GM23338 (cell line): ENCODE results near the gene RNF8. TPM values are rescaled to one million over a fixed set of nuclear protein-coding genes. Genes with fewer than 3 reads are reported as not detected.

Source experiments
- ATAC-seq: fragments of 200-7000 bp; cut with Tn5 transposase; 3 replicates; pipeline ENCODE4 v1.9.1; 2020
- DNase-seq: peaks from one replicate; pipeline ENCODE4 v3.0.0-alpha.2; 2015; ENCODE audit warnings: low spot score
- H2AFZ ChIP-seq: fragments of 200-600 bp; sonication (generic); 2 replicates; pipeline ENCODE4 v1.8.0; 2016; ENCODE audit warnings: antibody characterized with exemption, mild to moderate bottlenecking, moderate library complexity
- H3F3A ChIP-seq: fragments of 200-600 bp; sonication (generic); replicated peaks from 2 replicates; pipeline ENCODE4 v1.8.0; 2017; ENCODE audit warnings: antibody characterized with exemption, mixed run types, low read depth
- H3K27ac ChIP-seq: fragments of 200-600 bp; sonication (generic); 2 replicates; pipeline ENCODE4 v1.6.1; 2016; ENCODE audit warnings: low read depth
- H3K27me3 ChIP-seq: fragments of 200-600 bp; sonication (generic); 2 replicates; pipeline ENCODE4 v1.8.0; 2016; ENCODE audit warnings: mild to moderate bottlenecking, mixed run types, moderate library complexity; ENCODE audit not compliant: insufficient read depth
- H3K36me3 ChIP-seq: fragments of 200-600 bp; sonication (generic); 2 replicates; pipeline ENCODE4 v1.8.0; 2016; ENCODE audit warnings: mild to moderate bottlenecking; ENCODE audit not compliant: insufficient read depth
- H3K4me1 ChIP-seq: fragments of 200-600 bp; sonication (generic); 2 replicates; pipeline ENCODE4 v1.8.0; 2016; ENCODE audit warnings: mild to moderate bottlenecking, moderate library complexity; ENCODE audit not compliant: insufficient read depth
- H3K4me2 ChIP-seq: fragments of 200-600 bp; sonication (generic); 2 replicates; pipeline ENCODE4 v1.7.1; 2017; ENCODE audit warnings: mixed run types
- H3K4me3 ChIP-seq: fragments of 200-600 bp; sonication (generic); 2 replicates; pipeline ENCODE4 v1.6.1; 2016; ENCODE audit warnings: mixed run types
- H3K79me2 ChIP-seq: fragments of 200-600 bp; sonication (generic); replicated peaks from 2 replicates; pipeline ENCODE4 v1.8.0; 2017; ENCODE audit warnings: mild to moderate bottlenecking; ENCODE audit not compliant: insufficient read depth
- H3K9me2 ChIP-seq: fragments of 200-600 bp; sonication (generic); 2 replicates; pipeline ENCODE4 v1.8.0; 2017; ENCODE audit not compliant: insufficient read depth
- H4K20me1 ChIP-seq: fragments of 200-600 bp; sonication (generic); replicated peaks from 2 replicates; pipeline ENCODE4 v1.8.0; 2017; ENCODE audit warnings: mild to moderate bottlenecking; ENCODE audit not compliant: insufficient read depth
- H3K27ac Mint-ChIP-seq: 2 replicates; pipeline ENCODE4 v1.8.0; 2020; ENCODE audit warnings: inconsistent platforms, mild to moderate bottlenecking, moderate library complexity, mixed read lengths
- H3K27me3 Mint-ChIP-seq: 3 replicates; pipeline ENCODE4 v1.8.0; 2022; ENCODE audit warnings: low read depth, mild to moderate bottlenecking, moderate library complexity, mixed read lengths, inconsistent platforms; ENCODE audit not compliant: insufficient read depth, poor library complexity
- H3K36me3 Mint-ChIP-seq: 3 replicates; pipeline ENCODE4 v1.8.0; 2021; ENCODE audit warnings: low read depth, mild to moderate bottlenecking, inconsistent platforms, moderate library complexity, mixed read lengths
- H3K4me1 Mint-ChIP-seq: 3 replicates; pipeline ENCODE4 v1.8.0; 2020; ENCODE audit warnings: mild to moderate bottlenecking, inconsistent platforms, mixed read lengths
- H3K4me3 Mint-ChIP-seq: 3 replicates; pipeline ENCODE4 v1.8.0; 2021; ENCODE audit warnings: moderate library complexity, mild to moderate bottlenecking, inconsistent platforms, mixed read lengths
- H3K9me3 Mint-ChIP-seq: 3 replicates; pipeline ENCODE4 v1.8.0; 2020; ENCODE audit warnings: moderate library complexity, mild to moderate bottlenecking, inconsistent platforms, mixed read lengths
- CREB1 ChIP-seq: fragments of 250-450 bp; sonication (Bioruptor Pico); IDR thresholded peaks from 2 replicates; pipeline ENCODE4 v1.5.0; 2020; ENCODE audit warnings: low read depth, mild to moderate bottlenecking, moderate library complexity
- EZH2 ChIP-seq: fragments of 200-600 bp; sonication (generic); IDR thresholded peaks from one replicate; pipeline ENCODE4 v1.8.0; 2017; ENCODE audit warnings: antibody characterized with exemption, mild to moderate bottlenecking, low read depth; ENCODE audit not compliant: unreplicated experiment
- EZH2phosphoT487 ChIP-seq: fragments of 200-600 bp; sonication (generic); IDR thresholded peaks from one replicate; pipeline ENCODE4 v1.8.1; 2018; ENCODE audit warnings: antibody characterized with exemption; ENCODE audit not compliant: unreplicated experiment
- JUNB ChIP-seq: IDR thresholded peaks from one replicate; pipeline ENCODE4 v1.6.1; 2016; ENCODE audit warnings: antibody characterized with exemption; ENCODE audit not compliant: unreplicated experiment
- NANOG ChIP-seq: IDR thresholded peaks from 2 replicates; pipeline ENCODE4 v1.6.1; 2016; ENCODE audit warnings: antibody characterized with exemption, borderline replicate concordance
- POLR2AphosphoS5 ChIP-seq: IDR thresholded peaks from 2 replicates; pipeline ENCODE4 v1.6.1; 2016; ENCODE audit warnings: antibody characterized with exemption, low read depth
- STAT1 ChIP-seq: IDR thresholded peaks from one replicate; pipeline ENCODE4 v1.6.1; 2016; ENCODE audit warnings: antibody characterized with exemption; ENCODE audit not compliant: unreplicated experiment
- ZNF114 ChIP-seq: fragments of 250-450 bp; sonication (Bioruptor Pico); IDR thresholded peaks from 2 replicates; pipeline ENCODE4 v1.5.0; 2020; ENCODE audit warnings: mild to moderate bottlenecking, moderate library complexity
- ZNF331 ChIP-seq: fragments of 250-450 bp; sonication (Bioruptor Pico); IDR thresholded peaks from 2 replicates; pipeline ENCODE4 v1.5.0; 2020; ENCODE audit warnings: low read depth, mild to moderate bottlenecking, moderate library complexity
- polyA plus RNA-seq: library from polyadenylated mRNA; unstranded; fragments of >200 nt; fragmentation: Nextera tagmentation; extraction: Ambion mirVana; gene quantifications from 2 replicates; pipeline ENCODE4 v1.2.1, GENCODE V29; 2016
- total RNA-seq: library from RNA; depleted of rRNA; stranded (reverse); fragments of >200 nt; shearing (Covaris generic); gene quantifications from 2 replicates; pipeline ENCODE4 v1.2.3, GENCODE V29; 2014
- TF ChIP-seq, protein P1 (sequence below): fragments of 250-450 bp; sonication (Bioruptor Pico); IDR thresholded peaks from 2 replicates; pipeline ENCODE4 v1.5.0; 2020; ENCODE audit warnings: mild to moderate bottlenecking, moderate library complexity
- TF ChIP-seq, protein P2 (sequence below): IDR thresholded peaks from one replicate; pipeline ENCODE4 v1.6.1; 2018; ENCODE audit warnings: antibody characterized with exemption; ENCODE audit not compliant: unreplicated experiment
- TF ChIP-seq, protein P3 (sequence below): IDR thresholded peaks from 2 replicates; pipeline ENCODE4 v1.6.1; 2016; ENCODE audit warnings: antibody characterized with exemption
- TF ChIP-seq, protein P4 (sequence below), 2 experiments: fragments of 200-600 bp in 1 of 2; sonication (generic) in 1 of 2; conservative IDR thresholded peaks; 2 replicates each; pipeline versions ENCODE4 v1.5.1 to v1.6.1; 2016 to 2017; ENCODE audit warnings: antibody characterized with exemption in 2 of 2, low read depth in 2 of 2, mild to moderate bottlenecking in 2 of 2, moderate library complexity in 1 of 2

The RNF8 gene
- total and polyA plus RNA-seq, 2 experiments from 2014 or later: 41.6 to 55.2 TPM

DNA sequence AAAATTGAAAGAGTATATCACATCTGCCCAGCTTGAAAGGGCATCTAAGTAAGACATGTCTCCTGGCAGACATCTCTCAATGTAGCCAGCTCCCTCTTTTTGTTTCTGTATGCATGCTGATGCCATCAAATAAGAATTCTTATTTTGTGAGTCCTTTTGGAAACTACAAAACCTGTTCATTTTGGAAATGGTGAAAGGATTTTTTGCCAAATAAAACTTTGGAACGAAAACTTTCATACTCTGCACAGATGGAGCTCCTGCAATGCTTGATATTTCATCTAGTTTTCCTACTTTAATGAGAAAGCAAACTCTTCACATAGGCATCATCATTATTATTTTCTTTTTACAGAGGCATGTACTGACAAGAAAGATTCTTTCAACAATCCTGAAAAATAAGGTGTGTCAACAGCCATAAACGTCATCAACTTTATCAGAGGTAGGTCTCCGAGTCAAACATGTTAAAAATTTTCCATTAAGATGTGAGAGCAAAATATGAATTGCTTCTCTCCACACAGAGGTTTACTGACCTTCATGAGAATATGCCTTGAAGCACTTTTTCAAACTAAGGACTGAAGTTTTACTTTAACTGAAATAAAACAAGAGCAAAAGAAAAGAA lies 53.1 kb downstream of the RNF8 start:
- TF ChIP-seq, protein P1, sequence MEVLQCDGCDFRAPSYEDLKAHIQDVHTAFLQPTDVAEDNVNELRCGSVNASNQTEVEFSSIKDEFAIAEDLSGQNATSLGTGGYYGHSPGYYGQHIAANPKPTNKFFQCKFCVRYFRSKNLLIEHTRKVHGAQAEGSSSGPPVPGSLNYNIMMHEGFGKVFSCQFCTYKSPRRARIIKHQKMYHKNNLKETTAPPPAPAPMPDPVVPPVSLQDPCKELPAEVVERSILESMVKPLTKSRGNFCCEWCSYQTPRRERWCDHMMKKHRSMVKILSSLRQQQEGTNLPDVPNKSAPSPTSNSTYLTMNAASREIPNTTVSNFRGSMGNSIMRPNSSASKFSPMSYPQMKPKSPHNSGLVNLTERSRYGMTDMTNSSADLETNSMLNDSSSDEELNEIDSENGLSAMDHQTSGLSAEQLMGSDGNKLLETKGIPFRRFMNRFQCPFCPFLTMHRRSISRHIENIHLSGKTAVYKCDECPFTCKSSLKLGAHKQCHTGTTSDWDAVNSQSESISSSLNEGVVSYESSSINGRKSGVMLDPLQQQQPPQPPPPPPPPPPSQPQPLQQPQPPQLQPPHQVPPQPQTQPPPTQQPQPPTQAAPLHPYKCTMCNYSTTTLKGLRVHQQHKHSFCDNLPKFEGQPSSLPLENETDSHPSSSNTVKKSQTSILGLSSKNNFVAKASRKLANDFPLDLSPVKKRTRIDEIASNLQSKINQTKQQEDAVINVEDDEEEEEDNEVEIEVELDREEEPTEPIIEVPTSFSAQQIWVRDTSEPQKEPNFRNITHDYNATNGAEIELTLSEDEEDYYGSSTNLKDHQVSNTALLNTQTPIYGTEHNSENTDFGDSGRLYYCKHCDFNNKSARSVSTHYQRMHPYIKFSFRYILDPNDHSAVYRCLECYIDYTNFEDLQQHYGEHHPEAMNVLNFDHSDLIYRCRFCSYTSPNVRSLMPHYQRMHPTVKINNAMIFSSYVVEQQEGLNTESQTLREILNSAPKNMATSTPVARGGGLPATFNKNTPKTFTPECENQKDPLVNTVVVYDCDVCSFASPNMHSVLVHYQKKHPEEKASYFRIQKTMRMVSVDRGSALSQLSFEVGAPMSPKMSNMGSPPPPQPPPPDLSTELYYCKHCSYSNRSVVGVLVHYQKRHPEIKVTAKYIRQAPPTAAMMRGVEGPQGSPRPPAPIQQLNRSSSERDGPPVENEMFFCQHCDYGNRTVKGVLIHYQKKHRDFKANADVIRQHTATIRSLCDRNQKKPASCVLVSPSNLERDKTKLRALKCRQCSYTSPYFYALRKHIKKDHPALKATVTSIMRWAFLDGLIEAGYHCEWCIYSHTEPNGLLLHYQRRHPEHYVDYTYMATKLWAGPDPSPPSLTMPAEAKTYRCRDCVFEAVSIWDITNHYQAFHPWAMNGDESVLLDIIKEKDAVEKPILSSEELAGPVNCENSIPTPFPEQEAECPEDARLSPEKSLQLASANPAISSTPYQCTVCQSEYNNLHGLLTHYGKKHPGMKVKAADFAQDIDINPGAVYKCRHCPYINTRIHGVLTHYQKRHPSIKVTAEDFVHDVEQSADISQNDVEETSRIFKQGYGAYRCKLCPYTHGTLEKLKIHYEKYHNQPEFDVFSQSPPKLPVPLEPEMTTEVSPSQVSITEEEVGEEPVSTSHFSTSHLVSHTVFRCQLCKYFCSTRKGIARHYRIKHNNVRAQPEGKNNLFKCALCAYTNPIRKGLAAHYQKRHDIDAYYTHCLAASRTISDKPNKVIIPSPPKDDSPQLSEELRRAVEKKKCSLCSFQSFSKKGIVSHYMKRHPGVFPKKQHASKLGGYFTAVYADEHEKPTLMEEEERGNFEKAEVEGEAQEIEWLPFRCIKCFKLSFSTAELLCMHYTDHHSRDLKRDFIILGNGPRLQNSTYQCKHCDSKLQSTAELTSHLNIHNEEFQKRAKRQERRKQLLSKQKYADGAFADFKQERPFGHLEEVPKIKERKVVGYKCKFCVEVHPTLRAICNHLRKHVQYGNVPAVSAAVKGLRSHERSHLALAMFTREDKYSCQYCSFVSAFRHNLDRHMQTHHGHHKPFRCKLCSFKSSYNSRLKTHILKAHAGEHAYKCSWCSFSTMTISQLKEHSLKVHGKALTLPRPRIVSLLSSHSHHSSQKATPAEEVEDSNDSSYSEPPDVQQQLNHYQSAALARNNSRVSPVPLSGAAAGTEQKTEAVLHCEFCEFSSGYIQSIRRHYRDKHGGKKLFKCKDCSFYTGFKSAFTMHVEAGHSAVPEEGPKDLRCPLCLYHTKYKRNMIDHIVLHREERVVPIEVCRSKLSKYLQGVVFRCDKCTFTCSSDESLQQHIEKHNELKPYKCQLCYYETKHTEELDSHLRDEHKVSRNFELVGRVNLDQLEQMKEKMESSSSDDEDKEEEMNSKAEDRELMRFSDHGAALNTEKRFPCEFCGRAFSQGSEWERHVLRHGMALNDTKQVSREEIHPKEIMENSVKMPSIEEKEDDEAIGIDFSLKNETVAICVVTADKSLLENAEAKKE (CRISPR knock-in tag): no peak
- TF ChIP-seq JUNB (no peak), ZNF331 (no peak), EZH2phosphoT487 (no peak), ZNF114 (CRISPR knock-in tag) (no peak), CREB1 (CRISPR knock-in tag) (no peak), EZH2 (no peak), POLR2AphosphoS5 (no peak), STAT1 (no peak), NANOG (no peak)
- TF ChIP-seq, protein P2, sequence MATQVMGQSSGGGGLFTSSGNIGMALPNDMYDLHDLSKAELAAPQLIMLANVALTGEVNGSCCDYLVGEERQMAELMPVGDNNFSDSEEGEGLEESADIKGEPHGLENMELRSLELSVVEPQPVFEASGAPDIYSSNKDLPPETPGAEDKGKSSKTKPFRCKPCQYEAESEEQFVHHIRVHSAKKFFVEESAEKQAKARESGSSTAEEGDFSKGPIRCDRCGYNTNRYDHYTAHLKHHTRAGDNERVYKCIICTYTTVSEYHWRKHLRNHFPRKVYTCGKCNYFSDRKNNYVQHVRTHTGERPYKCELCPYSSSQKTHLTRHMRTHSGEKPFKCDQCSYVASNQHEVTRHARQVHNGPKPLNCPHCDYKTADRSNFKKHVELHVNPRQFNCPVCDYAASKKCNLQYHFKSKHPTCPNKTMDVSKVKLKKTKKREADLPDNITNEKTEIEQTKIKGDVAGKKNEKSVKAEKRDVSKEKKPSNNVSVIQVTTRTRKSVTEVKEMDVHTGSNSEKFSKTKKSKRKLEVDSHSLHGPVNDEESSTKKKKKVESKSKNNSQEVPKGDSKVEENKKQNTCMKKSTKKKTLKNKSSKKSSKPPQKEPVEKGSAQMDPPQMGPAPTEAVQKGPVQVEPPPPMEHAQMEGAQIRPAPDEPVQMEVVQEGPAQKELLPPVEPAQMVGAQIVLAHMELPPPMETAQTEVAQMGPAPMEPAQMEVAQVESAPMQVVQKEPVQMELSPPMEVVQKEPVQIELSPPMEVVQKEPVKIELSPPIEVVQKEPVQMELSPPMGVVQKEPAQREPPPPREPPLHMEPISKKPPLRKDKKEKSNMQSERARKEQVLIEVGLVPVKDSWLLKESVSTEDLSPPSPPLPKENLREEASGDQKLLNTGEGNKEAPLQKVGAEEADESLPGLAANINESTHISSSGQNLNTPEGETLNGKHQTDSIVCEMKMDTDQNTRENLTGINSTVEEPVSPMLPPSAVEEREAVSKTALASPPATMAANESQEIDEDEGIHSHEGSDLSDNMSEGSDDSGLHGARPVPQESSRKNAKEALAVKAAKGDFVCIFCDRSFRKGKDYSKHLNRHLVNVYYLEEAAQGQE: no peak
- TF ChIP-seq, protein P3, sequence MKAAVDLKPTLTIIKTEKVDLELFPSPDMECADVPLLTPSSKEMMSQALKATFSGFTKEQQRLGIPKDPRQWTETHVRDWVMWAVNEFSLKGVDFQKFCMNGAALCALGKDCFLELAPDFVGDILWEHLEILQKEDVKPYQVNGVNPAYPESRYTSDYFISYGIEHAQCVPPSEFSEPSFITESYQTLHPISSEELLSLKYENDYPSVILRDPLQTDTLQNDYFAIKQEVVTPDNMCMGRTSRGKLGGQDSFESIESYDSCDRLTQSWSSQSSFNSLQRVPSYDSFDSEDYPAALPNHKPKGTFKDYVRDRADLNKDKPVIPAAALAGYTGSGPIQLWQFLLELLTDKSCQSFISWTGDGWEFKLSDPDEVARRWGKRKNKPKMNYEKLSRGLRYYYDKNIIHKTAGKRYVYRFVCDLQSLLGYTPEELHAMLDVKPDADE: no peak
- TF ChIP-seq, protein P4, sequence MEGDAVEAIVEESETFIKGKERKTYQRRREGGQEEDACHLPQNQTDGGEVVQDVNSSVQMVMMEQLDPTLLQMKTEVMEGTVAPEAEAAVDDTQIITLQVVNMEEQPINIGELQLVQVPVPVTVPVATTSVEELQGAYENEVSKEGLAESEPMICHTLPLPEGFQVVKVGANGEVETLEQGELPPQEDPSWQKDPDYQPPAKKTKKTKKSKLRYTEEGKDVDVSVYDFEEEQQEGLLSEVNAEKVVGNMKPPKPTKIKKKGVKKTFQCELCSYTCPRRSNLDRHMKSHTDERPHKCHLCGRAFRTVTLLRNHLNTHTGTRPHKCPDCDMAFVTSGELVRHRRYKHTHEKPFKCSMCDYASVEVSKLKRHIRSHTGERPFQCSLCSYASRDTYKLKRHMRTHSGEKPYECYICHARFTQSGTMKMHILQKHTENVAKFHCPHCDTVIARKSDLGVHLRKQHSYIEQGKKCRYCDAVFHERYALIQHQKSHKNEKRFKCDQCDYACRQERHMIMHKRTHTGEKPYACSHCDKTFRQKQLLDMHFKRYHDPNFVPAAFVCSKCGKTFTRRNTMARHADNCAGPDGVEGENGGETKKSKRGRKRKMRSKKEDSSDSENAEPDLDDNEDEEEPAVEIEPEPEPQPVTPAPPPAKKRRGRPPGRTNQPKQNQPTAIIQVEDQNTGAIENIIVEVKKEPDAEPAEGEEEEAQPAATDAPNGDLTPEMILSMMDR (conservative IDR thresholded peaks at IDR 0.05; ENCODE audit: low read depth in 2 of 2): no peak
- Mint-ChIP-seq H3K9me3 (no peaks in the 10 kb centered on the region), H3K36me3 (no peaks in the 10 kb centered on the region), H3K4me3 (no peak overlapping the region), H3K4me1 (no peaks in the 10 kb centered on the region), H3K27me3 (no peaks in the 10 kb centered on the region), H3K27ac (no peak overlapping the region)
- H2AFZ ChIP-seq: no peak overlapping the region
- H3K9me2 ChIP-seq: no peaks in the 10 kb centered on the region
- no peak overlapping the region for H3K4me2 ChIP-seq
- H3K27me3 ChIP-seq: no peaks in the 10 kb centered on the region
- no peaks in the 10 kb centered on the region for H3K79me2 ChIP-seq
- H3K36me3 ChIP-seq: no peaks in the 10 kb centered on the region
- ATAC-seq (no peak), DNase-seq (no peak)
- no peaks in the 10 kb centered on the region for H4K20me1 ChIP-seq
- H3K4me3 ChIP-seq: no peak overlapping the region
- H3F3A ChIP-seq: no peaks in the 10 kb centered on the region
- H3K4me1 ChIP-seq: no peaks in the 10 kb centered on the region
- no peak overlapping the region for H3K27ac ChIP-seq
